ENCODE results near the gene CEND1.

GRCh38 chr11:826227-826621, 36.3 kb upstream of the CEND1 start:
- TF ChIP-seq CTCF (IDR thresholded peaks at IDR 0.05; ENCODE audit: borderline replicate concordance, extremely low read depth, low read length, poor library complexity, severe bottlenecking) (no peak), EZH2 (IDR thresholded peaks at IDR 0.05; ENCODE audit: borderline replicate concordance, low read depth, low read length, severe bottlenecking) (no peak)

Data from DND-41 (cell line).